Cerebellar cortex (tissue), 1 donor: ENCODE measurements around the gene TFF3.

Experiments
- DNase-seq: peaks from one replicate; pipeline ENCODE4 v3.0.0-alpha.2; 2015; ENCODE audit warnings: low spot score

Gene TFF3

DNA sequence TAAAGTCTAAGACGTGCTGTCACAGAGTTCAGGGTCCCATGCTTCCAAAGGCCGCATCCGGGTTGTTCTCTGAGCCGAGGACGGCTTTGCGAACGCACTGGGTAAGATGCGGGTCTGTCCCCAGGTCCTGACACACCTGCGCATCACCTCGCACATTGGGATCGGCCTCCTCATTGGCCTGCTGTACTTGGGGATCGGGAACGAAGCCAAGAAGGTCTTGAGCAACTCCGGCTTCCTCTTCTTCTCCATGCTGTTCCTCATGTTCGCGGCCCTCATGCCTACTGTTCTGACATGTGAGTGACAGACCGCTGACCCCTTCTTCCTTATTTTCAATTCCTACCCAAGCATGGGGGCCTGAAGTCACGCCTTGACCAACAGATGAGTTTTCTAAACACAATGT, 25.3 kb downstream of the TFF3 start:
- DNase-seq = no peak

- no peak for DNase-seq
Measured at GRCh38 chr21:42288962-42289361, 26.2 kb downstream of the TFF3 start.

DNA sequence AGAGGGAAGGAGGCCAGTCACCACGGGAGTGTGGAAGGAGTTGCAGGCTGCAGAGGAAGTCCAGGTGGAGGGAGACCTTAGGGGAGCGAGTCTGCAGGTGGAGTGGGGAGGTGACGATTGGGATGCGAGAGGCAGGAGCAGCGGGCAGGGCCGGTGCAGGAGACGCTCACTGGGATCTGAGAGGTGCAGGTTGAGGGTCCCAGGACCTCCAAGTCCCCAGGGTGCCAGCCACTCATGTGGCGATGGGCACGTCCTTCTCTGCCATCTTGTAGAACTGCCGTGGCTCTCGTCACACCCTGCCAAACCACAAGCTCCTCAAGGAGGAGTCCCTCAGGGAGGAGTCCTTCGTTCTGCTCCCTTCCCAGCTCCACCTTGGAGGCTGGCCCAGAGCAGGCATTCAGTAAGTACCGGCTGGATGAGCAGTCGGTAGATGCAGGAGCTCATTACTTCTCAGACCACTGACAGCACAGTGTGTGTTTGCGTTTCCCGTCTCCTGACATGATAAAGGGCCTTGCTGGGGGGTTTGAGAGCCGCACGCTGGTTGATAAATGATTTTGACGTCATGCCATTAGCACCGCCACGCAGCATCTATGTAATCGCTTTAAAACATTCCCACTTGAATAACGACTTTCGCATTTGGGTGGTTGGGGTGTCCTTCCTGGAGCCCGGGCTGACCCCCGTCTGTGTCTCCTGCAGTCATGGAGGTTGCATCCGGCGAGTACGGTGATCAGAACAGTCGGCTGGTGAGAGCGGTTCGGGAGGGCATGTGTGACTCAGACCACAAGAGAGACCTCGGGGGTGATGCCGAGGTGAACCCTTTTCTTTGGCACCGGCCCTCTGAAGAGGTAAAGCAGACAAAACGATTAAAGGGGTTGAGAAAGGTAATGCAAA, 27.8 kb downstream of the TFF3 start:
- no peak for DNase-seq

GRCh38 chr21:42286416-42286815, 28.8 kb downstream of the TFF3 start:
- DNase-seq = no peak

- DNase-seq = no peak
Measured at GRCh38 chr21:42285569-42286245, 29.5 kb downstream of the TFF3 start.

- DNase-seq = no peak
Measured at GRCh38 chr21:42282715-42283114, 32.5 kb downstream of the TFF3 start.

GRCh38 chr21:42282021-42282420, 33.2 kb downstream of the TFF3 start:
- no peak for DNase-seq

DNA sequence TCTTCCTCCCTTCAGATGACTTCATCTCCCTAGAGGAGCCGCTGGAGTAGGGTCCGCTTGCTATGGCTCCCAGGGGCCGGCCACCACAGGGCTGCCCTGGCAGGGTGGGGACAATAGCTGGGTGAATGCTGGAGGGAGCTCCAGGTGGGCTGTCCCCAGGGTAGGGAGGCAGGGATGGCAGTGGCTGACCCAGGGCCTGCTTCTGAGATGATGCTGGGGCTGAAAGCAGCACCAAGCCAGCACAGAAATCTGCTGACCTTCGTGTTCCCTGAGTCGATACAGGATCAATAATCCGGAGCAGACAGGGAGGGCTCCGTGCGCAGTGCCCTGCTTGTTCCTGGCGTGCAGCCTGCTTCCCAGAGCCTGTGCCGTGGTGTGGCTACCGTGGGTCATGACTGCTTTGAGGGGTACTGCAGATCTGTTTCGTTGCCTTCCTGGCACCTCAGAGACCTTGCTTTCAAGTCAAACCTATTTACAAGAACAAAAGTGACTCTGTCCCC, 34.0 kb downstream of the TFF3 start:
- DNase-seq = no peak

DNA sequence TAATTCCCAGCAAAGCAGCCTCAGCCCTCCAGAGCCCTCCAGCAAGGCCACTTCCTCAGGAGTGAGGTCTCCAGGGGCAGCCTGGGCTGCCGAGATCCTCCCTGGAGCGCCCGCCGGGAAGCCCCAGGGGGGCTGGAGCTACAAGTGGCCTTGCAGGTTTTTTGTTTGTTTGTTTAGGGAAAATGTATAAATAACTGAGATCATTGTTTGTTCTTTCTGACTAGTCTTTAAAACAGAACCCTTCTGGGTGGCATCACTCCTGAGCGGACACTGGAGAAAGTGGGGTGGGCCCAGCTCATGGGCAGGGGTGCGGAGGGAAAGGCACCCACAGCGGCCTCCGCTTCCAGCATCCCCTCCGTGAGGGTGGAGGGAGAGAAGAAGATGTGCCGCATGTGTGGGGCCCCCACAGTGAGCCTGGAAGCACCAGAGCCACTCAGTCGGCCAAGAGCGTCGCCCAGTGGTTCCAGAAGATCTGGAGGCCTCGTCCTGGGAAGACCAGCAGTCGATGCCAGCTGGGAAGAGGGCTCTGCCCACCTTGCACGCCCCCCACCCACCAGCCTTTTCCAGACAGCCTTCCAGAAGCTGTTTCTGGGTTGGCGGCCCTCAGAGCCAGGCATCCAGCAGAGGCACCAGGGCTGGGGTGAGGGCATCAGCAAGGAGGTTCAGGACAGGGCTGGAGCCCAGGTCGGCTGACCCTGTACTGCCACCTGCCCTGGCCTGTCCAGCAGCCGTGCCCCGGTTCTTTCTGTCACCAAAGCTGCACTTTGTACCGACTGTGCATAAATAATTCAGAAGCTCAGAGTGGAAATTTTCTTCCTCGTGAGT, 34.6 kb downstream of the TFF3 start:
- no peak for DNase-seq

DNA sequence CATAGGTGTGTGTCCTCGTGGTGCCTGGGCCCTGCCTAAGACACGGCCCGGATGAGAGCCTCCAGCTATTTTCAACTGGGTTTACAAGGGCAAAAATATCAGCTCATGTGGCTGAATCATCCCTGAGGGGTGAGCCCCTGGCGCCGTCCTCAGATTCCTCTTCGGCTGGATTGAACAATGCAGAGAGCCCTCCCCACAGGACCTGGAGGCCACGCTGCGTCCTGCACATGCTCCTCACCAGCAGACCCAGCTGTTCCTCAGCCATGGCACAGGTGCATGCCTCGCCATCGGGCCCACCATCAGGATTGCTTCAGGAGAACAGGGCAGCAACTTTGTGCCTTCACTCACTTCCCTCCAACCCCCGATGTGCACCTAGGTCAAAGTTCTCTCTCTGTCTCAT, 35.3 kb downstream of the TFF3 start:
- no peak for DNase-seq

DNA sequence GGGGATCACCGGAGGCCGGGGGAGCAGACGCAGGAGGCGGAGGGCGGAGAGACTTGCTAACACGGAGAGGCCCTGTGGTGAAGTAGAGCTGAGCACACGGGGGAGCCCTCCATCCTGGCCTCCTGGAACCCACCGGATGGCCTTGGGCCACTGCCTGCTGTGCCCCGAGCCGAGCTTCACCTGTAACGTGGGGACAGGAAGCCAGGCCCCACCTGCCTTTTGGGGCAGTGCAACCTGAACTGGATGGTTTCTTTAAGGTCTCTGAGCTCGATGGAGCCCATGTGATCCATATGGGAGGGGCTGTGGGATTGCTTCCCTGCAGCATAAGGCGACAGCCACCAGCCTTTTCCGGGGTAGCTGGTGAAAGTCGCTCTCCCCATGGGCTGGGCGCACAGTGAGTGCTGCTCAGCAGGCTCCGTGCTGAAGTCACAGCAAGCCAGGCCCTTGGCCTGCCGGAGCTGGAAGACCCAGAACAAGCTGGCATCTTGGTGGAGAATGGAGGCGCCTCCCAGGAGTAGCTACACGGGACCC, 35.8 kb downstream of the TFF3 start:
- DNase-seq = peak; percentile 42

- DNase-seq = no peak
Measured at GRCh38 chr21:42278451-42279149, 36.6 kb downstream of the TFF3 start.

DNA sequence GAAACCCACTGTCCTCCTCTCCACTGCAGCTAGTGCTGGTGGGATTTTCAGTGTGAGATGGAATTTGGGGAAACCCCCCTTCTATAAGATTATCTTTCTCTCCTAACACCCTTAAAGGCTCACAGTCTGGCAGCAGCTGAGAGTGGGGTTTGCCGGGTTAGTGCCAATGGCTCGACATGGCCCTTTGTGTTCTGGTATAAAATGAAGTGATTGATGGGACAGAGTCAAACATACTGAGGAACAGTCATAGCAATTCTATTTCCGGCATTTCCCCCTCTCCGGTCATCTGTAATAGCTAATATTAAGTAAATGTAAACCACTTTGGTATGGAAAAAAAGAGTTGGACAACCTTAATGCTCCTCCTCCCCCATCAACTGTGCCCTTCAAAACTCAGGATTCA, 37.6 kb downstream of the TFF3 start:
- no peak for DNase-seq

- peak; percentile 19 for DNase-seq
Measured at GRCh38 chr21:42276526-42277154, 38.6 kb downstream of the TFF3 start.

DNA sequence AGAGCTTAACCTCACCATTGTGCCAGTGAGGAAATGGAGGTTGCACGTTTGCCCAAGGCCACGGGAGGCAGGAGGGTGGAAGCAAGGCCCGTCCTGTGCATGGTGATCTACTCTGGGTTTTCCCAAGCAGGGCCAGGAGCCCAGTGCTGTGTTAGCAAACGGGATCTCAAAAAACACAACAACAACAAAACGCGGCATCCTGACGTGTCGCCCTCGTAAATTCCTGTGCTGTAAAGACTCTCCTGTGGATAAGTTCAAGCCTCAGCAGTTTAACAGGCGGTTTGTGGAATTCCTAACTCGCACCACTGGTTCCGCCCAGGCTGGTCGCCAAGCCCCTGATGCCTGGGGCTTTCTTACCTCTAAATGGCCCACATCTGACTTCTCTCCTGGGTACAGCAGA, 39.1 kb downstream of the TFF3 start:
- no peak for DNase-seq

DNA sequence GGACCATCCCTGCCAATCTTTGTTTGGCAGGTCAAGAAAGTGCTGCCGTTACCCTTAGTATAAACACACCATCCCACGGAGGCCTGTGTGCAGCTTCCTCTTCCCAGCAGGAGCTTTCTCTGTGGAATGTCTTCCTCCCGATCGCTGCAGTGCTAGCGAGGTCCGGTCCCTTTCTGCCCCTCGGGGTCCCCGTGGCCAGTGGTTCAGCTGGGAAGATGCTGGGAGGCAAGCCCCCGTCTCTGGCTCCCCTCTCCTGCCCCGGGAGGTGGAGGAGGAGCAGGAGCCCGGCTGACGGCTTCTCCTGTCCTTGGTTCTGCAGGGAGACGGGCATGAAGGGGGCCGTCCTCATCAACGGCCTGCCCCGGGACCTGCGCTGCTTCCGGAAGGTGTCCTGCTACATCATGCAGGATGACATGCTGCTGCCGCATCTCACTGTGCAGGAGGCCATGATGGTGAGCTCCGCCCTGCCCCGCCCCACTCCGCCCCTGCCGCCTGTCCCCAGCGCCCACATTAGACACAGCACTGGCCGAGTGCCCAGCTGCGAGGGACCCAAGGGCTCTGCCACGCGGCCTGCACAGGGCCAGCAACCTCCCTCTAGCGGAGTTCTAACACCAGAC, 42.1 kb downstream of the TFF3 start:
- DNase-seq = no peak

- no peak for DNase-seq
Measured at GRCh38 chr21:42272109-42272962, 42.9 kb downstream of the TFF3 start.

- no peak for DNase-seq
Measured at GRCh38 chr21:42271065-42271464, 44.1 kb downstream of the TFF3 start.

DNA sequence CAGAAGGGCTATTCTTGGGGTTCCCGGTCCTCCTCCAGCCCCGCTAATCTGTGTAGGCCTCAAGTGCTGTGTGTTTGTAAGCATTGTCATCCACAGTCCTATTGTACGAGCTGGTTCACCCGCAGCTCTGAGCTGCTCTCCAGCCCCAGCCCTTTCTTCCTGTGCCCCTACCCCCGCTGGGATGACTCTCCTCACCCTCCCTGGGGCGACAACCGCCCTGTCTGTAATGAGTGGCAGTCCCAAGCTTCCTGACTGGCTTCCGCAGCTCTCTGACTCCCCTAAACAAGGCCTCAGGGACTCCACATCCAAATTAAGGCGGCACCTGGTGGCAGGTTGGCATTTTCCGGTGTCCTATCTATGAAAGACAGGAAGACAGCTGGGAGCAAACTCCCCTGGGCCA, 45.8 kb downstream of the TFF3 start:
- no peak for DNase-seq
